ENCODE data around the gene CTNNA2.
A peak's percentile ranks its signal among the peaks of the same experiment; 100 is the strongest.

CTNNA2 gene

DNA sequence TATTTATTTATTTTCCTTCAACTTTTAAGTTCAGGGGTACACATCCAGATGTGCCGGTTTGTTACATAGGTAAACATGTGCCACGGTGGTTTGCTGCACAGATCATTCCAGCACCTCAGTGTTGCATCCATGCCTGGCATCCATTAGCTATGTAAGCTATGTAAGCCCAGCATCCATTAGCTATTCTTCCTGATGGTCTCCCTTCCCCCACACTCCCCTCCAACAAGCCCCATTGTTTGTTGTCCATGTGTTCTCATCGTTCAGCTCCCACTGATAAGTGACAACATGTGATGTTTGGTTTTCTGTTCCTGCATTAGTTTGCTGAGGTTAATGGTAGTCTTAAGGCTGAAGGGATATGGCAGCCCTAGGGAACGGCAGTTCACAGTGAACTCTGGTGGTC lies 203.4 kb downstream of the CTNNA2 start:
- no peak for ATAC-seq
- TF ChIP-seq, protein P1, sequence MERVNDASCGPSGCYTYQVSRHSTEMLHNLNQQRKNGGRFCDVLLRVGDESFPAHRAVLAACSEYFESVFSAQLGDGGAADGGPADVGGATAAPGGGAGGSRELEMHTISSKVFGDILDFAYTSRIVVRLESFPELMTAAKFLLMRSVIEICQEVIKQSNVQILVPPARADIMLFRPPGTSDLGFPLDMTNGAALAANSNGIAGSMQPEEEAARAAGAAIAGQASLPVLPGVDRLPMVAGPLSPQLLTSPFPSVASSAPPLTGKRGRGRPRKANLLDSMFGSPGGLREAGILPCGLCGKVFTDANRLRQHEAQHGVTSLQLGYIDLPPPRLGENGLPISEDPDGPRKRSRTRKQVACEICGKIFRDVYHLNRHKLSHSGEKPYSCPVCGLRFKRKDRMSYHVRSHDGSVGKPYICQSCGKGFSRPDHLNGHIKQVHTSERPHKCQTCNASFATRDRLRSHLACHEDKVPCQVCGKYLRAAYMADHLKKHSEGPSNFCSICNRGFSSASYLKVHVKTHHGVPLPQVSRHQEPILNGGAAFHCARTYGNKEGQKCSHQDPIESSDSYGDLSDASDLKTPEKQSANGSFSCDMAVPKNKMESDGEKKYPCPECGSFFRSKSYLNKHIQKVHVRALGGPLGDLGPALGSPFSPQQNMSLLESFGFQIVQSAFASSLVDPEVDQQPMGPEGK (CRISPR knock-in tag; IDR thresholded peaks at IDR 0.05; ENCODE audit: borderline replicate concordance), result no peak
- TF ChIP-seq ZNF70 (CRISPR knock-in tag; IDR thresholded peaks at IDR 0.05), result no peak
- TF ChIP-seq, protein P2, sequence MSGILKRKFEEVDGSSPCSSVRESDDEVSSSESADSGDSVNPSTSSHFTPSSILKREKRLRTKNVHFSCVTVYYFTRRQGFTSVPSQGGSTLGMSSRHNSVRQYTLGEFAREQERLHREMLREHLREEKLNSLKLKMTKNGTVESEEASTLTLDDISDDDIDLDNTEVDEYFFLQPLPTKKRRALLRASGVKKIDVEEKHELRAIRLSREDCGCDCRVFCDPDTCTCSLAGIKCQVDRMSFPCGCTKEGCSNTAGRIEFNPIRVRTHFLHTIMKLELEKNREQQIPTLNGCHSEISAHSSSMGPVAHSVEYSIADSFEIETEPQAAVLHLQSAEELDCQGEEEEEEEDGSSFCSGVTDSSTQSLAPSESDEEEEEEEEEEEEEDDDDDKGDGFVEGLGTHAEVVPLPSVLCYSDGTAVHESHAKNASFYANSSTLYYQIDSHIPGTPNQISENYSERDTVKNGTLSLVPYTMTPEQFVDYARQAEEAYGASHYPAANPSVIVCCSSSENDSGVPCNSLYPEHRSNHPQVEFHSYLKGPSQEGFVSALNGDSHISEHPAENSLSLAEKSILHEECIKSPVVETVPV (CRISPR knock-in tag; IDR thresholded peaks at IDR 0.05), result no peak
- TF ChIP-seq TCF4 (CRISPR knock-in tag; IDR thresholded peaks at IDR 0.05; ENCODE audit: borderline replicate concordance), result no peak
- no peak for TF ChIP-seq ZFP3 (CRISPR knock-in tag; IDR thresholded peaks at IDR 0.05)
- no peak for TF ChIP-seq ISL1 (CRISPR knock-in tag; IDR thresholded peaks at IDR 0.05)
- no peak for TF ChIP-seq CSDC2 (CRISPR knock-in tag; IDR thresholded peaks at IDR 0.05)
- TF ChIP-seq ARNTL (CRISPR knock-in tag; IDR thresholded peaks at IDR 0.05; ENCODE audit: borderline replicate concordance, low read depth), result no peak
- no peak for TF ChIP-seq OSR1 (CRISPR knock-in tag; IDR thresholded peaks at IDR 0.05)
- TF ChIP-seq ZC3H10 (CRISPR knock-in tag; IDR thresholded peaks at IDR 0.05), result no peak
- no peak for TF ChIP-seq ESRRG (CRISPR knock-in tag; IDR thresholded peaks at IDR 0.05)
- no peak for TF ChIP-seq ZNF8 (CRISPR knock-in tag; IDR thresholded peaks at IDR 0.05)

DNA sequence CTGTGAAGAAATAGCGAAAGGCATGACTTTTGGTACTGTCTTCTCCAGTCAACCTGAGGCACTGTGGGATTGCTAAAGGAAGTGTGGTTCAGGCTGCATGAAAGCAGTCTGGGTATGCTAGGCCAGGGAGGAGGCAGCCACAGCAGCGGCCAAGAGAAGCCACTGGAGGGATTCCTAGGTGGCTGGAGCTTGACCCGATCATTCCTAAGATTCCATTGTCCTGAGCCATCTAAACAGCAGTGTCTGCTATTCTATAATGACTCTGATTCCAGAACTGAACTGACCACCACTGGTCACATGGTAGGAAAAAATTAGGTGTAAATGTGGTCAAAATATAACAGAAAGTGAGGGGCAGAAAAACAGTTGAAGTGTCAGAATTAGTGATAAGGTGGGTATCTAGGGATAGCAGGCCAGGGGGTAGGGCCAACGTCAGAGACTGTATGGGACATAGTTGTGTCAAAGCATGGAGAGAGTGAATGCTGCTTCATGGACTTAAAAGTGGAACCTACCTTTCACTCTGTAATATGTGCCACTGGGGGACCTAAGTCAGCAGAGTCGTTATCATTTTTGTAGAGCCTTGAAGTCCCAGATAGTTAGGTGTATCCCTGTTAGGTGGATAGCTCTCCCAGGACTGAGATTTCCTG lies 204.6 kb downstream of the CTNNA2 start:
- TF ChIP-seq BACH2 (CRISPR knock-in tag; IDR thresholded peaks at IDR 0.05; ENCODE audit: borderline replicate concordance) (no peak), ZNF565 (CRISPR knock-in tag; conservative IDR thresholded peaks at IDR 0.05; ENCODE audit: low read depth) (no peak), ZC3H10 (CRISPR knock-in tag; IDR thresholded peaks at IDR 0.05) (no peak), TOX (CRISPR knock-in tag; IDR thresholded peaks at IDR 0.05; ENCODE audit: borderline replicate concordance) (no peak), CSDC2 (CRISPR knock-in tag; IDR thresholded peaks at IDR 0.05) (no peak), GLIS3 (CRISPR knock-in tag; IDR thresholded peaks at IDR 0.05) (no peak), ZFP30 (CRISPR knock-in tag; IDR thresholded peaks at IDR 0.05) (no peak)
- TF ChIP-seq, protein P3, sequence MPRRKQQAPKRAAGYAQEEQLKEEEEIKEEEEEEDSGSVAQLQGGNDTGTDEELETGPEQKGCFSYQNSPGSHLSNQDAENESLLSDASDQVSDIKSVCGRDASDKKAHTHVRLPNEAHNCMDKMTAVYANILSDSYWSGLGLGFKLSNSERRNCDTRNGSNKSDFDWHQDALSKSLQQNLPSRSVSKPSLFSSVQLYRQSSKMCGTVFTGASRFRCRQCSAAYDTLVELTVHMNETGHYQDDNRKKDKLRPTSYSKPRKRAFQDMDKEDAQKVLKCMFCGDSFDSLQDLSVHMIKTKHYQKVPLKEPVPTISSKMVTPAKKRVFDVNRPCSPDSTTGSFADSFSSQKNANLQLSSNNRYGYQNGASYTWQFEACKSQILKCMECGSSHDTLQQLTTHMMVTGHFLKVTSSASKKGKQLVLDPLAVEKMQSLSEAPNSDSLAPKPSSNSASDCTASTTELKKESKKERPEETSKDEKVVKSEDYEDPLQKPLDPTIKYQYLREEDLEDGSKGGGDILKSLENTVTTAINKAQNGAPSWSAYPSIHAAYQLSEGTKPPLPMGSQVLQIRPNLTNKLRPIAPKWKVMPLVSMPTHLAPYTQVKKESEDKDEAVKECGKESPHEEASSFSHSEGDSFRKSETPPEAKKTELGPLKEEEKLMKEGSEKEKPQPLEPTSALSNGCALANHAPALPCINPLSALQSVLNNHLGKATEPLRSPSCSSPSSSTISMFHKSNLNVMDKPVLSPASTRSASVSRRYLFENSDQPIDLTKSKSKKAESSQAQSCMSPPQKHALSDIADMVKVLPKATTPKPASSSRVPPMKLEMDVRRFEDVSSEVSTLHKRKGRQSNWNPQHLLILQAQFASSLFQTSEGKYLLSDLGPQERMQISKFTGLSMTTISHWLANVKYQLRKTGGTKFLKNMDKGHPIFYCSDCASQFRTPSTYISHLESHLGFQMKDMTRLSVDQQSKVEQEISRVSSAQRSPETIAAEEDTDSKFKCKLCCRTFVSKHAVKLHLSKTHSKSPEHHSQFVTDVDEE (CRISPR knock-in tag; IDR thresholded peaks at IDR 0.05), result no peak
- ATAC-seq, result peak; percentile 71; the same call in 2 of the 3 replicates

DNA sequence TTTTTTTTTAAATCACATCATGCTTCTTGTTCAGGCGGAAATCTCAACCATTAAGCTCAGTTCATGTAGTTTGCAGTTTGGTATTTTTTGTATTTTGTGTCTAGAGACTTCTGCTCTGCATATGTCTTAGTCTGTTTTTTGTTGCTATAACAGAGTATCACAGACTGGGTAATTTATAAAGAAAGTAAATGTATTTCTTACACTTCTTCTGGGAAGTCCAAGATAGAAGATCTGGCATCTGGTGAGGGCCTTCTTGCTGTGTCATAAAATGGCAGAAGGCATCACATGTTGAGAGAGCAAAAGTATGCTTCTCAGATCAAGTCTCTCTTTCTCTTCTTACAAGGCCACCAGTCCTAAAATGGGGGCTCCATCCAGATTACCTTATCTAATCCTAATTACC lies 208.2 kb downstream of the CTNNA2 start:
- ATAC-seq, result no peak
- TF ChIP-seq TOX (CRISPR knock-in tag; IDR thresholded peaks at IDR 0.05; ENCODE audit: borderline replicate concordance) (no peak), TCF4 (CRISPR knock-in tag; IDR thresholded peaks at IDR 0.05; ENCODE audit: borderline replicate concordance) (no peak), BACH2 (CRISPR knock-in tag; IDR thresholded peaks at IDR 0.05; ENCODE audit: borderline replicate concordance) (no peak), RARB (CRISPR knock-in tag; IDR thresholded peaks at IDR 0.05) (no peak), SNAI2 (CRISPR knock-in tag; IDR thresholded peaks at IDR 0.05) (no peak), ARNTL (CRISPR knock-in tag; IDR thresholded peaks at IDR 0.05; ENCODE audit: borderline replicate concordance, low read depth) (no peak), ISL1 (CRISPR knock-in tag; IDR thresholded peaks at IDR 0.05) (no peak), OSR1 (CRISPR knock-in tag; IDR thresholded peaks at IDR 0.05) (no peak), ZFP3 (CRISPR knock-in tag; IDR thresholded peaks at IDR 0.05) (no peak), ZNF8 (CRISPR knock-in tag; IDR thresholded peaks at IDR 0.05) (no peak), ZNF565 (CRISPR knock-in tag; conservative IDR thresholded peaks at IDR 0.05; ENCODE audit: low read depth) (no peak), CSDC2 (CRISPR knock-in tag; IDR thresholded peaks at IDR 0.05) (no peak), ZC3H10 (CRISPR knock-in tag; IDR thresholded peaks at IDR 0.05) (no peak)
- TF ChIP-seq, protein P1 (CRISPR knock-in tag; IDR thresholded peaks at IDR 0.05; ENCODE audit: borderline replicate concordance), result no peak
- TF ChIP-seq, protein P2 (CRISPR knock-in tag; IDR thresholded peaks at IDR 0.05), result no peak
- TF ChIP-seq, protein P4, sequence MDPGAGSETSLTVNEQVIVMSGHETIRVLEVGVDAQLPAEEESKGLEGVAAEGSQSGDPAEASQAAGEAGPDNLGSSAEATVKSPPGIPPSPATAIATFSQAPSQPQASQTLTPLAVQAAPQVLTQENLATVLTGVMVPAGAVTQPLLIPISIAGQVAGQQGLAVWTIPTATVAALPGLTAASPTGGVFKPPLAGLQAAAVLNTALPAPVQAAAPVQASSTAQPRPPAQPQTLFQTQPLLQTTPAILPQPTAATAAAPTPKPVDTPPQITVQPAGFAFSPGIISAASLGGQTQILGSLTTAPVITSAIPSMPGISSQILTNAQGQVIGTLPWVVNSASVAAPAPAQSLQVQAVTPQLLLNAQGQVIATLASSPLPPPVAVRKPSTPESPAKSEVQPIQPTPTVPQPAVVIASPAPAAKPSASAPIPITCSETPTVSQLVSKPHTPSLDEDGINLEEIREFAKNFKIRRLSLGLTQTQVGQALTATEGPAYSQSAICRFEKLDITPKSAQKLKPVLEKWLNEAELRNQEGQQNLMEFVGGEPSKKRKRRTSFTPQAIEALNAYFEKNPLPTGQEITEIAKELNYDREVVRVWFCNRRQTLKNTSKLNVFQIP (CRISPR knock-in tag; IDR thresholded peaks at IDR 0.05; ENCODE audit: borderline replicate concordance, low read depth), result no peak
- TF ChIP-seq, protein P5, sequence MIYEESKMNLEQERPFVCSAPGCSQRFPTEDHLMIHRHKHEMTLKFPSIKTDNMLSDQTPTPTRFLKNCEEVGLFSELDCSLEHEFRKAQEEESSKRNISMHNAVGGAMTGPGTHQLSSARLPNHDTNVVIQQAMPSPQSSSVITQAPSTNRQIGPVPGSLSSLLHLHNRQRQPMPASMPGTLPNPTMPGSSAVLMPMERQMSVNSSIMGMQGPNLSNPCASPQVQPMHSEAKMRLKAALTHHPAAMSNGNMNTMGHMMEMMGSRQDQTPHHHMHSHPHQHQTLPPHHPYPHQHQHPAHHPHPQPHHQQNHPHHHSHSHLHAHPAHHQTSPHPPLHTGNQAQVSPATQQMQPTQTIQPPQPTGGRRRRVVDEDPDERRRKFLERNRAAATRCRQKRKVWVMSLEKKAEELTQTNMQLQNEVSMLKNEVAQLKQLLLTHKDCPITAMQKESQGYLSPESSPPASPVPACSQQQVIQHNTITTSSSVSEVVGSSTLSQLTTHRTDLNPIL (CRISPR knock-in tag; IDR thresholded peaks at IDR 0.05; ENCODE audit: low read depth), result no peak
